Nephron (organoid): ENCODE results near the gene HMCN2.
"Not testable (repeated sequence)": the region's sequence is repeated elsewhere in the genome, so short reads cannot be mapped to it uniquely, and the experiment has no call there.

Experiments used
- H3K27ac Mint-ChIP-seq, 3 experiments: 2 replicates each; pipeline ENCODE4 v1.8.0; 2020; ENCODE audit warnings: mixed read lengths in 3 of 3, mild to moderate bottlenecking in 2 of 3, moderate library complexity in 1 of 3
- H3K27me3 Mint-ChIP-seq: 2 replicates; pipeline ENCODE4 v1.8.0; 2021; ENCODE audit warnings: low read depth, mild to moderate bottlenecking, moderate library complexity, mixed read lengths
- H3K36me3 Mint-ChIP-seq: 2 replicates; pipeline ENCODE4 v1.8.0; 2020; ENCODE audit warnings: low read depth, mixed read lengths
- H3K4me1 Mint-ChIP-seq: 2 replicates; pipeline ENCODE4 v1.8.0; 2020; ENCODE audit warnings: mixed read lengths
- H3K4me3 Mint-ChIP-seq, 3 experiments: 2 replicates each; pipeline ENCODE4 v1.8.0; 2020; ENCODE audit warnings: mild to moderate bottlenecking in 3 of 3, mixed read lengths in 3 of 3, moderate library complexity in 2 of 3
- H3K9me3 Mint-ChIP-seq: 2 replicates; pipeline ENCODE4 v1.8.0; 2020; ENCODE audit warnings: mixed read lengths
- CTCF ChIP-seq, 3 experiments: fragments of 200-600 bp; sonication (generic); IDR thresholded peaks; one replicate each; pipeline ENCODE4 v1.5.0; 2021; ENCODE audit warnings: antibody characterized with exemption in 3 of 3; ENCODE audit not compliant: unreplicated experiment in 3 of 3

The HMCN2 gene

GRCh38 chr9:130275156-130275555 is 9.6 kb downstream of the HMCN2 start:
- Mint-ChIP-seq H3K9me3 (no peaks in the 10 kb centered on the region), H3K4me1 (no peaks in the 10 kb centered on the region), H3K27ac (no peak overlapping the region), H3K4me3 (no peak overlapping the region), H3K36me3 (no peaks in the 10 kb centered on the region), H3K27me3 (peaks cover 45% of the 10 kb centered on the region)
- TF ChIP-seq CTCF (IDR thresholded peaks at IDR 0.05; ENCODE audit: unreplicated experiment in 3 of 3) = no peak

GRCh38 chr9:130276121-130276520 is 10.6 kb downstream of the HMCN2 start:
- no peaks in the 10 kb centered on the region for H3K9me3 Mint-ChIP-seq
- H3K27me3 Mint-ChIP-seq = peaks cover 40% of the 10 kb centered on the region
- no peak for TF ChIP-seq CTCF (IDR thresholded peaks at IDR 0.05; ENCODE audit: unreplicated experiment in 3 of 3)
- no peak overlapping the region for H3K4me3 Mint-ChIP-seq
- H3K4me1 Mint-ChIP-seq = no peaks in the 10 kb centered on the region
- H3K36me3 Mint-ChIP-seq = no peaks in the 10 kb centered on the region
- no peak overlapping the region for H3K27ac Mint-ChIP-seq

GRCh38 chr9:130276955-130277354 is 11.4 kb downstream of the HMCN2 start:
- Mint-ChIP-seq H3K9me3 (no peaks in the 10 kb centered on the region), H3K36me3 (no peaks in the 10 kb centered on the region), H3K4me1 (peaks cover 1% of the 10 kb centered on the region), H3K4me3 (no peak overlapping the region), H3K27me3 (peaks cover 36% of the 10 kb centered on the region), H3K27ac (no peak overlapping the region)
- no peak for TF ChIP-seq CTCF (IDR thresholded peaks at IDR 0.05; ENCODE audit: unreplicated experiment in 3 of 3)

GRCh38 chr9:130277525-130277924 is 12.0 kb downstream of the HMCN2 start:
- peaks cover 38% of the 10 kb centered on the region for H3K27me3 Mint-ChIP-seq
- not testable (repeated sequence) for H3K4me3 Mint-ChIP-seq, H3K9me3 Mint-ChIP-seq, H3K36me3 Mint-ChIP-seq, H3K4me1 Mint-ChIP-seq, H3K27ac Mint-ChIP-seq

GRCh38 chr9:130283539-130284248 is 18.1 kb downstream of the HMCN2 start:
- peak overlapping the region in 1 of 3 experiments; percentile 36 for H3K27ac Mint-ChIP-seq
- peaks cover 63% of the 10 kb centered on the region for H3K27me3 Mint-ChIP-seq
- no peaks in the 10 kb centered on the region for H3K36me3 Mint-ChIP-seq
- H3K9me3 Mint-ChIP-seq = no peaks in the 10 kb centered on the region
- H3K4me3 Mint-ChIP-seq = peak overlapping the region in 1 of 3 experiments; percentile 42
- TF ChIP-seq CTCF (IDR thresholded peaks at IDR 0.05; ENCODE audit: unreplicated experiment in 3 of 3) = no peak
- H3K4me1 Mint-ChIP-seq = peaks cover 35% of the 10 kb centered on the region

GRCh38 chr9:130284249-130284625 is 18.7 kb downstream of the HMCN2 start:
- Mint-ChIP-seq H3K36me3 (no peaks in the 10 kb centered on the region), H3K27me3 (peaks cover 68% of the 10 kb centered on the region), H3K4me3 (no peak overlapping the region), H3K27ac (peak overlapping the region in 1 of 3 experiments; percentile 36), H3K4me1 (peaks cover 41% of the 10 kb centered on the region), H3K9me3 (no peaks in the 10 kb centered on the region)
- no peak for TF ChIP-seq CTCF (IDR thresholded peaks at IDR 0.05; ENCODE audit: unreplicated experiment in 3 of 3)
